ENCODE data around the gene DRD2. TPM values are rescaled to one million over a fixed set of nuclear protein-coding genes. Genes with fewer than 3 reads are reported as not detected.

The DRD2 gene
- total RNA-seq, 1 donor from 2014 or later: not detected

DNA sequence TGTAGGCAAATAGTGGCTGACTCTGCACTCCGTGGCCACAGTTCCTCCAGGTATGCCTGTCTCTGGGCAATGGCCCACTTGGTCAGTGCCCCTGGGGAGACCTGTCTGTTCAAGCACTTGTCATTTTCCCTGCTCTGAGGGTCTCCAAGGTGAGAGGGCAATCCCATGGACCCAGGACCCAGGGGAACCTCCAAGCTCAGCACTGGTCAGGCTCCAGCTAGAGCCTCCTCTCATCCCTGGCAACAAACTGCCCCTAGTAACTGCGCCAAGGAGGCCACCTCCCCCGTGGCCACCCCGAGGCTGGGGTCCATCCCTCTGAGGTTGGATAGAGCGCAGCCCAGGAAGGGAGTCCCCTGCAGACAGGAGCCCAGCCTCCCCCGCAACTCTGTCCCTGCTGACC is 88.3 kb downstream of the DRD2 start:
- no peak for DNase-seq
- no peak for ATAC-seq (ENCODE audit: poor library complexity)
- intact Hi-C loops (cut with DNase I): no loop called here

DNA sequence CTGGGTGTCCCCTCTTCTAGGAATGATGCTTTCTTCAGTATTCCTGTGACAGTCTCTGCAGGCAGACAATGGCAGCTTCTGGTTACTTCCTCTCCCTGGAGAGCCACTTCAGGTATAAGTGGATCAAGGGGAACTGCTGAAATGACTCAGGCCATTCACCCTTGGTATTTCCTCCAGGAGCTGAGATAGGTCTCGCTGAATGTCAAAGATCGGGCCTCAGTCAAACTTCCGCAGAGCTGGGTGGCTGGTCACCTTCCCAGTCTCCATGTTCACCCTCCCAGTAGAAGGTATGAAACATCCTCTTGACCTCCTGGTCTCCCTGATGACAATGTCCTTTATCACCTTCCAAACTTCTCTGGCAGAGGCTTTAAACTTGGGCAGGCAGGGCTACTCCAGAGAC is 89.4 kb downstream of the DRD2 start:
- intact Hi-C loops (cut with DNase I): no loop called here
- ATAC-seq (ENCODE audit: poor library complexity) (no peak), DNase-seq (no peak)

DNA sequence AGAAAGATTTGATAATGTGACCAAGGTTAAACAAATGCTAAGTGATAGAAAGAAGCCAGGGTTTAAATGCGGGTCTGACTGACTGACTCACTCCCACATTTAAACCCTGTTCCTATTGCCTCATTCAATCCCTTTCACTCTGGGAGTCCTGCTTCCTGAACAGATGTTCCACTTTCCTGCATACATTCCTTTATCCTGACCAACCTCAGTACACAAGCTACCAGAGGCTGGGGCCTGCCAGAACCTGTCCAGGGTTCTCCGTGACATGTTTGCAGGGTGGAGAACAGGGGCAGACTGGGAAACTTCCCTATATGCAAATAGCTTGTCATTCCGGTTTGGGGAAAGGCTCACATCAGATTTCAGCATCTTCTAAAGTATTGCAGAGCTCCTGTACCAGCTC is 90.6 kb downstream of the DRD2 start:
- intact Hi-C loops (cut with DNase I): no loop called here
- ATAC-seq (ENCODE audit: poor library complexity): no peak
- DNase-seq: no peak

DNA sequence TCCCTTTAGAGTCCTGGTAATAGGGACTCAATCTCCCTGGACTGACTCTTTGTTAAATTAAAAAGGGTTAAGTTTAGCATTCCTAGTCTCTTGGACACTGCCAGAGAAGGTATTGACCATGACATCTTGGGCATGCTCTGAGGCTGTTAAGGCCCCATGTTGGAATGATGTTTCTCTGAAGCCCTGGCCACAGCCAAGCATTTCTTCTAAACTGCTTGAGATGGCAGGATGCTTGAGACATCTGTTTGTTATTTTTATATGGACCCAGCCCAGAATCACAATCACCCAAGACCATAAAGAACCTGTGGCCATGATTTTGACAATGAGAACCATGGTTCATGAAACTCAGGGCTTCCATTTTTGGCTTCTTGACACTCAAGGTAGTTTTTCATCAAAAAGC is 93.1 kb downstream of the DRD2 start:
- intact Hi-C loops (cut with DNase I): no loop called here
- ATAC-seq (ENCODE audit: poor library complexity): no peak
- DNase-seq: no peak

DNA sequence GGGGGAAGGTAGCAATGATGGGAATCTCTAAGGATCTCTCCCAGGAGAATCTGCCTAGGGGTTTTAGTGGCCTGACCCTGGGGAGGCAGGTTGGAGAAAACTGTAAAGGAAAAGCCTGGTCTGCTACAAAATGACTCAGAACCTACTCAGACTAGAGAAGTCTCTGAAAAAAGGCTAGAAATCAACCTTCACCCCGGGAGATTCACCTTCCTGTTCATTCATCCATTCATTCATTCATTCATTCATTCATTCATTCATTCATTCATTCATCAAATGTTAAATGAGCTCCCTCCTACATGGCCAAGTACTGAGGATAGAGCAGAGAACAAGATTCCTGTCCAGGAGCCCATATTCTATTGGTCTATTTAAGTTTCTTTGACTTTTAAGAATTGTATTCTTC is 96.5 kb downstream of the DRD2 start:
- ATAC-seq (ENCODE audit: poor library complexity) (no peak), DNase-seq (no peak)
- intact Hi-C loops (cut with DNase I): no loop called here

DNA sequence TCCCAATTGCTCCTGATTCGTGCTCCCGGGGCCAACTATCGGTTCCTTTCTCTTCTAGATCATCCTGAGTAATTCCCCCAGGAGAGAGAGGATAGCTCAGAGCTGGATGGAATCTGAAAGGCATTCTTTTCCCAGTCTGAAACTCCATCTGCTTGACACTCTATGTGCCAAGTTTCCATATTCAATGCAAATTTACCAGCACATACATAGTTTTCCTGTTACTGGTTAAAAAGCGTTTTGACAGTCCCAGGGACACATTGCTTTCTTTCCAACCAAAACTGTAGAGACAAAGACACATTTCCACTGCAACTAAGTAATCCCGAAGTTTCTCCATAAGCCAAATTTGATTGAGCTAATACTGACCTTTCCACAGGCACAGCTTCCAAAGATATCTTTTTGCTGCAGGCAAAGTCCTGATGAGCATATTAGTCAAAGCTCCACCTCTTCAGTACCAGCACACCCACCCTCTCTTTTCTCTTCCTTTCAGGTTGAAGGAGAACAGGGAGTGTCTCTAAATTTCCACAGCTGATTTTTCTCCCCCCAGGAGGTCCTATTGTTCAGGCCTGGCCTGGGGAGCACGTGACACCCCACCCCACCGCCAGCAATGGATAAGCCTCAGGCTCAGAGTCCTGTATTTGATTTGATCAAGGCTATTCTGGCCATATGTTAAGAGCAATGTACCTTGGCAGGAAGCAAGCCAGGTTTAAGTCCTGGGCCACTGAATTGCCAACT is 97.4 kb downstream of the DRD2 start:
- DNase-seq: no peak
- intact Hi-C loops (cut with DNase I): no loop called here

DNA sequence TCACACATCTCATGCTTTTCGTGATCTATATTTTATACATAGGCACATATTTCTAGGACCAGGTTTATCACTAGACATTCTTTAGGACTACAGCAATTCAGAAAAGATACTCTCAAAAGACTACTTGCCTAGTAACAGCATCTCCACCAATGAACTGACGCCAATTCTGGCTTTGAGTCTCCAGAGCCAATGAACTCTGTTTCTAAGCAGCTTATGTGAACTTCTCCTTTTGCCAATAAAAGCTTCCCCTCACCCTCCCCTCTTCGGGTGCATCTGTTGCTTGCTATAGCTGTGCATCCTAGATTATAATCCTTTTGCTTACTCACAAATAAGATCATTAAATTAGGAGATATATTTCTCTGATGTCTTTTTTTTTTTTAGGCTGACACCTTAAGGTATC is 99.0 kb downstream of the DRD2 start:
- intact Hi-C loops (cut with DNase I): no loop called here
- ATAC-seq (ENCODE audit: poor library complexity) (no peak), DNase-seq (no peak)

More for the DNA sequence above, 97.4 kb downstream of the DRD2 start:
- ATAC-seq (ENCODE audit: poor library complexity): no peak

DNA sequence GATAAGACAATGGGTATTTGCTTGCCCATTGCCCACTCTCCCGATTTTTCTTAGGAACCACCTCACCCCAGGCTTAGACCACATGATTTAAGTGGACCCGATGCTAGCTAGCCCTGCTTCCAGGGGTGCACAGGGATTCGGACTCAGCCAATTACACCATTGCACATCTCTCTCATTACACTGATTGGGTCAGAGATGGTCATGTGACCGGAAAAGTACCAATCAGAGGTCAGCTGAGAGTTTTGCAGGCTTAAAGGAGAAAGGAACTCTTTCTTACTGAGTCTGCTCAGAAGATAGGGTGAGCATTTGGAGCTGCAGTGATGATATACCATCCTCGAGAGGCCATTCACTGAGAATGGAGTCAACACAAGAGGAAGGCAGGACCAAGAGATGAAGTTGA is 99.8 kb downstream of the DRD2 start:
- ATAC-seq (ENCODE audit: poor library complexity): no peak
- intact Hi-C loops (cut with DNase I): no loop called here
- DNase-seq: no peak

DNA sequence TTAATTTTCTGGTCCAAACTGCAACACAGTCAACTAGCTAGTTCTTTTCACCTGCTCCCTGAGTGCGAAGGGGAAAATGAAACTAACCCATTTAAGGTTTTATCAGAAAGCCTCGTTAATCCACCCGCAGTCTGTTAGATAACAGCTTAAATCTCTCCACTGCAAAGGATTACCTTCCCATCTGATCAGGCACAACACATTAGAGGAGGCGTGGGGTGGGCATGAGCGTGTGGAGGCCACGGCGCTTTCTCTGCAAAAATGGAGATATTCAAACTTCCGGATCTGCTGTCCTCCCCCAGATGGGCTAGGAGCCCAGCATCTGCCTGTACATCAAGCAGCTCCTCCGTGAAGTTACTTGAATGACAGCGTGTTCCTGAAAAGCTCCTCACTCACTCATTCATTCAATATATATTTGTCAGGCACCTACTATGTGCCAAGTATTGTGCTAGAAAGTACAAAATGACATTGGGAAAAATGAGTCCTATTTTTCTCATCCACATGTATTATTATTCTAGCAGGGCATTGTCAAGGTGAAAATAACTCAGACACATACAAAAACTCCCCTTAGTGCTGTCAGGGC is 101.1 kb downstream of the DRD2 start:
- ATAC-seq (ENCODE audit: poor library complexity) (no peak), DNase-seq (no peak)
- intact Hi-C loops (cut with DNase I): no loop called here

DNA sequence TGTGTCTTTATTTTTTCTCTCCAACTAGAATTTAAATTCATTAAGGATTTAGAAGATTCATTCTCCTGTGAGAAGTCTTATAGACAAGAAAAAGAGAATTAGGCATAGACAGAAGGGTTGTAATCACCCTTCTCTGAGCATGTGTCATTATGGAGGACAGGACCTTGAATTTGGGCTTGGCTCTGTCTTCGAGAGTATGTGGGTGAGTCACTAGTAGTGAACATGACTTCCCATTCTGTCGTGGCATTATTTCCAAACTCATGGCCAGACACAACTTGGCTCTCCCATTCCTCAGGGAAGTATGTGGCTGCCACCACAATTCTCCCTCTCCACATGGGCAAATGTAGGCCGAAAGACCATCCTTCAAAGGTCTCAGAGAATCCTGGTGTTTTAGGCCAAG is 101.9 kb downstream of the DRD2 start:
- ATAC-seq (ENCODE audit: poor library complexity) (no peak), DNase-seq (no peak)
- intact Hi-C loops (cut with DNase I): no loop called here

DNA sequence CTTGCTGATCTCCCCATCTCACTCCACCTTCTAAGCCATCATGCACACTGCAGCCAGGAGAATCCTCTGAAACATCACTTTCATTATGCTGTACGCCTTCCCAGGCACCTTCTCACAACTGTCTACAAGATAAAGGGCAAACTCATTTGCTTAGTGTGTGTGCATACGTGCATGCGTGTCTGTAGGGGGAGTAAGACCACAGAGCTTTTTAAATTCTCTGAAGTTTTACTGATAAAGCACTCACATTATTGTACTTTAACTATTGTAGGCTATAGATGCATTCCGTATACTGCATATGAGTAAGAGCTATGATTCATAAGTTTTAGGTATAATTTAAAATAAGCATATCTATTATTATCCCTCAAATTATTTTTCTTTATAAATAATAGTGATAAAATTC is 102.9 kb downstream of the DRD2 start:
- DNase-seq: no peak
- ATAC-seq (ENCODE audit: poor library complexity): no peak
- intact Hi-C loops (cut with DNase I): no loop called here

DNA sequence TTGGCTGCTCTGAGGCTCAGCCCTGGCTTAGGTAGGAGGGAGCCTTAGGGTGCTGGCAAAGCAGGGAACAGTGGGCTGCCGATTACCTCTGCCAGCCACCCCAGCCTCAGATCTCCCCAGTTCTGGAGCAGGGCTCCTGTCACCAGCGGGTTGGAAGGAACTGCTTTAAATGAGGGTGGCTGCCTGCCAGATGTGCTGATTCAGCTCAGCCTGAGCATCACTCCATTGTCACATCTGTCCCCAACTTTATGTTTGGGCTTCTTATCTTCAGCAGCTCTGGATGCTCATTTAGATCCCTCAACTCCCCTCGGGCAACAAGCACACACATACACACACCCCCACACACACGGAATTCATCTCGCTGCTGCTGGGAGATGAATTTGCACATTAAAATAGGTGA is 104.6 kb downstream of the DRD2 start:
- ATAC-seq (ENCODE audit: poor library complexity) (no peak), DNase-seq (no peak)
- intact Hi-C loops (cut with DNase I): no loop called here

DNA sequence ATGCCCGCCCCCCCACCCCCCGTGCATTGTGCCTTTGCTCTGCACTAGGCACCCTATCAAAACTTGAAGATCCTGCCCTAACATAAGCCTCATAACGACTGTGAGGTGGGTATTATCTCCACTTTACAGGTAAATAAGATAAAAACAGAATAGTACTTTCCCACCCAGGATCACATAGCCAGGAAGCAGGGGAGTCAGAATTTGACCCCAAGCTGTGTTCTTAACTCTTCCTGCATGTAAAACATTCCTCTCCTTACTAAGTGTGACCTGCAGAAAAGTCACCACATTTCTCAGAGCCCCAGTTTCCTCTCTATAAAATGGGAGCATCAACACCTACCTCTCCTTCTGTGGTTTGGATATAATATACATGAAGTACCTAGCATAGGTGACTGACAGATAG is 105.8 kb downstream of the DRD2 start:
- no peak for DNase-seq
- intact Hi-C loops (cut with DNase I): no loop called here
- no peak for ATAC-seq (ENCODE audit: poor library complexity)

DNA sequence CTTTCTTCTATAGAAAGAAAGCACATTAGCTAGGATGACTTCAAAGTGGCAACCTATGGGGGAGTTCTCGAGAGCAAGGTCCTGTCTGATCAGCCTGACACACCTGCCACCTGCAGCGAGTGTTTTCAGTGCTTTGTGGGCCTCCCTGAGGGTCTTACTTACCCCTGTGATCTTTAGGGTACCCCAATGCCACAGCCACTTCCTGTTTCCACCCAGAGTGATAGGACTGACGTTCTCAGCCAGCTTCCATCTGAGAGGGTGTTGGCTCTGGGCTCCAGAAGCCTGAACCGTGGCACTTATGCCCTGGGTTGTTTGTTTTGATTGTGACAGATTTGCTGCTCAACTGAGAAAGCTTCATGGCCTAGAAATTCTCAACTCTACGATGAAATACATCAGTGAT is 109.3 kb downstream of the DRD2 start:
- intact Hi-C loops (cut with DNase I): no loop called here
- ATAC-seq (ENCODE audit: poor library complexity): no peak
- DNase-seq: no peak

DNA sequence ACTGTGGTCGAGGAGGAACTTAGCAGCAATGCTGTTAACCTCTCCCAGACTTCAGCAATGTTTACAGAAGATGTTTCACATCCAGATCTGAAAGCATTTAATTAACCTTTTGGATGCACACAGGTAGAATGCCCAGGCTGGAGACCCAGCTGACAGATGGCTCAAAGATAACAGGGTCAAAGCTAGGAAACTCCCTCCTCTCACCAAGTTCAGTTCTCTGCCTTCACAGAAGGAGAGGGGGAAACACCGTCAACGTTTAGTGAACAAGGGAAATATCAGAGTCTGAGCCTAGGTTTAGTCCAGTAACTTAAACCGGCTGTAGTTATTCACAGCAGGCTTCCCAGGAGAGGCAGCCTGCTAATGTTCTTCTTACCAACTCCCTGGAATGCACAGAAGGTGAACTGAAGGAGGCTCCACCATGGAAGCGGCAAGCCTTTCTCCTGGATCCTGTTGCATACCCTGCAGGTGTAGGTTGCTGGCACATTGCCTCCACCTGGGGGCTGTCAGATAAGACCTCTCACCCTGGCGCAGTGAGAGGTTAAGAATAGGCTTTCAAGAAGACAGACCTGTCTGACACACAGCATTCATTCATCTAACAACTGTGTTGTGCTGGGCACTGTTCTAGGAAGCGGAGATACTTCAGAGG is 111.1 kb downstream of the DRD2 start:
- no peak for ATAC-seq (ENCODE audit: poor library complexity)
- intact Hi-C loops (cut with DNase I): no loop called here

DNA sequence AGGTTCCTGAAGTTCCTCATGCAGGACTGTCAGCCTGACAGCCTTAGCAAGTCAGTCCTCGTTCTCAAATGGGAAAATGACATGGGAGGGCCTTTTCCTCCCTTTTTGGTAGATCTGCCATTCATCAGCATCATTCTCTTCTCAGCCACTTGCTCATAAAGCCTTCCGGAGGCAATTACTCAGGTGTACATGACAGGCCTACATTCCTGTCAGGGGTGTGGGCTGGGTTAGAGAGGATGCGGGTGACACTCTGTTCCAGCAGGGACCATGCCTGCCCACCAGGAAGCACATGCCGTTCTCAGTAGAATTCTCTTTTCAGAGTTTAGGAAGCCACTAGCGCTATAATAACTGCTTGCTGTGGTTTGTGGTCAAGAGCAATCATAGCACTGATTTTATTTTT is 111.8 kb downstream of the DRD2 start:
- no peak for DNase-seq
- no peak for ATAC-seq (ENCODE audit: poor library complexity)
- intact Hi-C loops (cut with DNase I): no loop called here

More for the DNA sequence above, 111.1 kb downstream of the DRD2 start:
- DNase-seq: no peak

Small RNA genes within 50 kb of the gene (microRNA-seq; reads per million reads assigned to microRNA genes)
- not detected for gene MIR4301

Other genes starting within 250 kb of the DRD2 start
- gene TTC12, start 160.8 kb downstream of the DRD2 start, total RNA-seq: 4.3 TPM
- gene ANKK1, start 87.6 kb downstream of the DRD2 start, total RNA-seq: not detected
- gene TMPRSS5, start 230.9 kb upstream of the DRD2 start, total RNA-seq: 1.3 TPM

All from Right ventricle myocardium superior (tissue), 1 donor.